ENCODE data around the gene CLDN18. TPM values are rescaled to one million over a fixed set of nuclear protein-coding genes. Genes with fewer than 3 reads are reported as not detected.
A peak's percentile ranks its signal among the peaks of the same experiment; 100 is the strongest.

The CLDN18 gene
- total RNA-seq, 1 experiment from 2014 or later = 0.08 TPM

- ATAC-seq = peak; percentile 81
- CTCF ChIA-PET = no interaction called here
- H3K36me3 ChIP-seq (ENCODE audit: control insufficient read depth, insufficient read depth, low read length) = no peaks in the 10 kb centered on the region
- DNase-seq (ENCODE audit: low read depth, low spot score) = no peak
- peak overlapping the region; percentile 29; the same call in 1 of the 2 replicates for H3K27ac ChIP-seq (ENCODE audit: low read length)
- H3K27me3 ChIP-seq (ENCODE audit: control insufficient read depth, insufficient read depth, low read length) = no peaks in the 10 kb centered on the region
- no peak overlapping the region for H3K4me3 ChIP-seq (ENCODE audit: low read depth in 2 of 2, low read length in 2 of 2)
- TF ChIP-seq CTCF (IDR thresholded peaks at IDR 0.05) (no peak), TCF7L2 (IDR thresholded peaks at IDR 0.05; ENCODE audit: low read depth, low read length) (no peak), SIN3A (IDR thresholded peaks at IDR 0.05; ENCODE audit: borderline replicate concordance, insufficient read depth, low read depth, low read length) (no peak), POLR2AphosphoS5 (IDR thresholded peaks at IDR 0.05; ENCODE audit: low read depth, low read length) (no peak)
- TF ChIP-seq, protein P1, sequence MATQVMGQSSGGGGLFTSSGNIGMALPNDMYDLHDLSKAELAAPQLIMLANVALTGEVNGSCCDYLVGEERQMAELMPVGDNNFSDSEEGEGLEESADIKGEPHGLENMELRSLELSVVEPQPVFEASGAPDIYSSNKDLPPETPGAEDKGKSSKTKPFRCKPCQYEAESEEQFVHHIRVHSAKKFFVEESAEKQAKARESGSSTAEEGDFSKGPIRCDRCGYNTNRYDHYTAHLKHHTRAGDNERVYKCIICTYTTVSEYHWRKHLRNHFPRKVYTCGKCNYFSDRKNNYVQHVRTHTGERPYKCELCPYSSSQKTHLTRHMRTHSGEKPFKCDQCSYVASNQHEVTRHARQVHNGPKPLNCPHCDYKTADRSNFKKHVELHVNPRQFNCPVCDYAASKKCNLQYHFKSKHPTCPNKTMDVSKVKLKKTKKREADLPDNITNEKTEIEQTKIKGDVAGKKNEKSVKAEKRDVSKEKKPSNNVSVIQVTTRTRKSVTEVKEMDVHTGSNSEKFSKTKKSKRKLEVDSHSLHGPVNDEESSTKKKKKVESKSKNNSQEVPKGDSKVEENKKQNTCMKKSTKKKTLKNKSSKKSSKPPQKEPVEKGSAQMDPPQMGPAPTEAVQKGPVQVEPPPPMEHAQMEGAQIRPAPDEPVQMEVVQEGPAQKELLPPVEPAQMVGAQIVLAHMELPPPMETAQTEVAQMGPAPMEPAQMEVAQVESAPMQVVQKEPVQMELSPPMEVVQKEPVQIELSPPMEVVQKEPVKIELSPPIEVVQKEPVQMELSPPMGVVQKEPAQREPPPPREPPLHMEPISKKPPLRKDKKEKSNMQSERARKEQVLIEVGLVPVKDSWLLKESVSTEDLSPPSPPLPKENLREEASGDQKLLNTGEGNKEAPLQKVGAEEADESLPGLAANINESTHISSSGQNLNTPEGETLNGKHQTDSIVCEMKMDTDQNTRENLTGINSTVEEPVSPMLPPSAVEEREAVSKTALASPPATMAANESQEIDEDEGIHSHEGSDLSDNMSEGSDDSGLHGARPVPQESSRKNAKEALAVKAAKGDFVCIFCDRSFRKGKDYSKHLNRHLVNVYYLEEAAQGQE (IDR thresholded peaks at IDR 0.05; ENCODE audit: insufficient read depth in 1 of 2, low read depth in 2 of 2, low read length in 1 of 2) = no peak
- BruUV-seq (replicated peaks) = no TSS peak
- H3K9me3 ChIP-seq (ENCODE audit: control insufficient read depth, insufficient read depth, low read depth, low read length) = no peaks in the 10 kb centered on the region
- in situ Hi-C loops (cut with HindIII; ENCODE audit: low pct_unique_long_range_greater_than_20kb, low sequenced_read_pairs) = no loop called here
- peaks cover 12% of the 10 kb centered on the region for H3K4me1 ChIP-seq (ENCODE audit: control insufficient read depth, insufficient read depth, low read length)
- intact Hi-C loops (cut with micrococcal nuclease; ENCODE audit: unreplicated experiment) = no loop called here
- POLR2A ChIA-PET = no interaction called here
Observed at GRCh38 chr3:138082085-138082991, 72.4 kb downstream of the CLDN18 start.

- ChIA-PET CTCF (no interaction called here), POLR2A (no interaction called here)
- in situ Hi-C loops (cut with HindIII; ENCODE audit: low pct_unique_long_range_greater_than_20kb, low sequenced_read_pairs) = no loop called here
- Histone ChIP-seq H3K27me3 (ENCODE audit: control insufficient read depth, insufficient read depth, low read length) (no peaks in the 10 kb centered on the region), H3K36me3 (ENCODE audit: control insufficient read depth, insufficient read depth, low read length) (no peaks in the 10 kb centered on the region), H3K27ac (ENCODE audit: low read length) (no peak overlapping the region), H3K4me1 (ENCODE audit: control insufficient read depth, insufficient read depth, low read length) (peaks cover 12% of the 10 kb centered on the region), H3K4me3 (ENCODE audit: low read depth in 2 of 2, low read length in 2 of 2) (no peak overlapping the region), H3K9me3 (ENCODE audit: control insufficient read depth, insufficient read depth, low read depth, low read length) (no peaks in the 10 kb centered on the region)
- DNase-seq (ENCODE audit: low read depth, low spot score) = no peak
- intact Hi-C loops (cut with micrococcal nuclease; ENCODE audit: unreplicated experiment) = no loop called here
- ATAC-seq = no peak
- TF ChIP-seq, protein P1 (IDR thresholded peaks at IDR 0.05; ENCODE audit: insufficient read depth in 1 of 2, low read depth in 2 of 2, low read length in 1 of 2) = no peak
- TF ChIP-seq SIN3A (IDR thresholded peaks at IDR 0.05; ENCODE audit: borderline replicate concordance, insufficient read depth, low read depth, low read length) = no peak
- no peak for TF ChIP-seq TCF7L2 (IDR thresholded peaks at IDR 0.05; ENCODE audit: low read depth, low read length)
- TF ChIP-seq POLR2AphosphoS5 (IDR thresholded peaks at IDR 0.05; ENCODE audit: low read depth, low read length) = no peak
- TF ChIP-seq CTCF (IDR thresholded peaks at IDR 0.05) = no peak
- BruUV-seq (replicated peaks) = no TSS peak
Observed at GRCh38 chr3:138082992-138083386, 73.0 kb downstream of the CLDN18 start.
